NCI-H2171 treated with DMSO at 0.1 percent for 48 hours (cell line): ENCODE measurements around the gene MMP24OS.
A peak's percentile ranks its signal among the peaks of the same experiment; 100 is the strongest.
"Not testable (repeated sequence)": the region's sequence is repeated elsewhere in the genome, so short reads cannot be mapped to it uniquely, and the experiment has no call there.

Experiments used
- DNase-seq: peaks from one replicate; lab custom pipeline; 2025; lab: John Stamatoyannopoulos, UW

The MMP24OS gene

GRCh38 chr20:35277531-35278395, at the start of gene MMP24OS:
TSS of gene MMP24OS (minus strand) at chr20:35278122. CDS start at chr20:35277929, 193 bp downstream.
- DNase-seq, result peak; percentile 81

- no peak for DNase-seq
Measured at GRCh38 chr20:35327074-35327976, 49.4 kb upstream of the MMP24OS start.

DNA sequence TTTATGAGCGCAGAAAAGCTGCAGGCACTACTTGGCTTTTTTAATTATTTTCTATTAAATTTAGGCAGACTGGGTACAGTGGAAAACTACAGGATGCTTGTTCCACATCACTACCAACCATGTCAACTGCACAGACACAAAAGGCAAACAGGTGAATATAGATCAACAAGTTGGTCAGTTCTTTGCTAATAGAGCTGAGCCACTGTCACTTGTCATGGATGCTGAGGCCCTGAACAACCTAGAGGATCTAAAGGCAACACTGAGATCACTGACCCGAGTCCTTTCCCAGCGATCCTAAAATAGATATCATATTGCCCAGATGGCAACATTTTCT, 48.8 kb upstream of the MMP24OS start:
- DNase-seq, result no peak

DNA sequence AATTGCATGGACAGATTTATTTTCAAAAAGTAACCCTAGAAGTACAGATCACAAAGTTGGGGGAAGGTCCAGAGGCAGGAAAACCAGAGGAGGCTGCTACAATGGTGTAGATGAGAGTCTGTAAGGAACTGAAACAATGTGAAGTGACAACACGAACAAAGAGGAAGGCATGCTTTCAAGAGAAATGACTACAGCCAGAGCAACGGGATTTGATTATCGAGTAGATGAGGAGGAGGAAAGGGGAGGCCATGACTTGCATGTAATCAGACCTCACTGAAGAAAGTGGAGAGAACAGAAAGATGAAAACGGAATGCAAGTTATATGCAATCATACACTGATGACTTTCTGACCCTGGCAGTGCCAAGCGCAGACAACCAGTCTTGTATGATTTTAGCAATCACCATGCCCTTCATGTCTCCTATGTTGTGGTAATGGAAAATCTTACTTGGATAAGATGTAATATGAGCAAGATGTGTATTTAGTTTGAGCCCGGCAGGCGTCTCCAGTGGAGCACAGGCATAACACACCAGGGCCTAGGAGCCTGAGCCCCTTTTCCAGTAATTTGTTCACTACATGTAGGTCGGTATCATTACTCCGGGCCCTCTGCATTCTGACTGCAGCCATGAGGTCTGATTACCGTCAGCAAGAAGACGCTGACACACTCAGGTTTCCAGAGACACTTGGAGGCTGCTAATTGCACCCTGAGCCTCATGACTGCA, 48.3 kb upstream of the MMP24OS start:
- no peak for DNase-seq

GRCh38 chr20:35325401-35325800, 47.5 kb upstream of the MMP24OS start:
- no peak for DNase-seq

DNA sequence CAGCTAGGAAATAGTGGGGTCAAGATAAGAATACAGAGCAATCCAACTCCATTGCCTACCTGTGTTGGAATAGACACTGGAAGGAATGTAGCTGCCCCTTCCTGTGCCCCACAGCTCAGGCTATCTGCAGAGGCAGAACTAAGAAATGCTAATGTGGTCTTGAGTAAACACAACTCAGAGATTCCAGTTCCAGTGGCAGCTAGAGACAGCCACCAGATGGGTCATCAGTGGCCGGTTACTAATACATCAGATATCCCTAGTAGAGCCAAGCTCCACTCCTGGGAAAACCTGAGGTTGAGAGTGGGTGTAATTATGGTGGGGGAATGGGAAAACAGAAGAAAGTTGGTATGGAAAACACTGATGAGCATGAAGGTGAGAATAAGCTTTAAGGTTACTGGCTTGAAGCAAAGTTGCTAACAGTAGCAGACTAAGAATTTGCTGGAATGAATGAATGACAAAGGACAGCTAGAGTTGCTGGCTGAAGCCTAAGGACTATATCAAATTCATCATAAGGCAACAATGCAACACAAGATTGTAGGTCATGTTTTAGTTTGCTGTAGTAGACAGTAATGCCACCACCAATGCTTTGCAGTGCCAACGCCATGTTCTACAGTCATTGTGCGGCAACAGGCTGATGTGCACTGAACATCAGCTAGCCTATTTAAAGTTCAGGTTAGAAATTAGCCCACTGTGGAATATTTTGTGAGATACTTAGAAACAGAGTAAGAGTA, 42.6 kb upstream of the MMP24OS start:
- no peak for DNase-seq

DNA sequence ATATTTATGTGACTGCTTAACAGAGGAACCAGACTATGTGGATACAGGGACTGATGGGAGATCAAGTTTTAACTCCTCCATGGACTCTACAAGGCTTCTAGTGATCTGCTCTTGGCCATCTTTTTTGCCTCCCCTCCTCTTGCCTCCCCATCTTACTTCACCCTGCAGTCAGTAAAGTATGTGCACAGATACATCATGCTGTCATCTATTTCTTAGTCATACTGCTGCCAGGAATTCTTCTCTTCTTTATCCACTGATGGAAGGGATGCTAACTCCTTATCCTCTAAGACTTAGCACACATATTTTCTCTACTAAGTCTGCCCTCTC, 41.9 kb upstream of the MMP24OS start:
- DNase-seq, result no peak

DNA sequence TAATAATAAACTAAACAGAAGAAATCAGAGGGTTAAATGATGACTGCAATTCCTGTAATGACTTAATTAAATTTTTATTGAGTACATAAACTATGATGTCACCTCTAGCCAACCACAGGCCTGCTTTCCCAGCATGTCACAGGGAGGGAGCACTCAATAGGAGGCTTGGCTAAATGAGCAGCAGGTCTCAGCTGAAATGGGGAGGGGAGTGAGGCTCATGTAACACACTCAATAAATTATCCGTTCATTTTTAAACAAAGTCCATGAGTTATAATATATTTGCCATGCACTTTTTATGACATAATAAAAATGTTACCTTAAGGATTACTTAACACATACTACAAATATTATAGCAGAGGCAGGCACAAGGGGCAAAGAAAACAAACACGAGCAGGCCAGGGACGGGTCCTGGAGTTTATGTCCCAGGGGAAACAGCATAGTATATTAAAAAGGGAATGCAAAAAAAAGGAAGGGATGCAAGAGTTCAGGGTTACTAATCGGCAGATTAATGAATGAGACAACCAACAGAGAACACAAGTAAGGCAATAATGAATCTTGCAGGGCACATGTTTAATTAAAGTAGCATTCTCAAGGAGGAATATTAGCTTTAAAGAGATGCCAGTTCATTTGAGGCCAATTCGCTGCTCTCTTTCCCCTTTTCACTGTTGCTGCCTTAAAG, 41.4 kb upstream of the MMP24OS start:
- peak; percentile 46 for DNase-seq

DNA sequence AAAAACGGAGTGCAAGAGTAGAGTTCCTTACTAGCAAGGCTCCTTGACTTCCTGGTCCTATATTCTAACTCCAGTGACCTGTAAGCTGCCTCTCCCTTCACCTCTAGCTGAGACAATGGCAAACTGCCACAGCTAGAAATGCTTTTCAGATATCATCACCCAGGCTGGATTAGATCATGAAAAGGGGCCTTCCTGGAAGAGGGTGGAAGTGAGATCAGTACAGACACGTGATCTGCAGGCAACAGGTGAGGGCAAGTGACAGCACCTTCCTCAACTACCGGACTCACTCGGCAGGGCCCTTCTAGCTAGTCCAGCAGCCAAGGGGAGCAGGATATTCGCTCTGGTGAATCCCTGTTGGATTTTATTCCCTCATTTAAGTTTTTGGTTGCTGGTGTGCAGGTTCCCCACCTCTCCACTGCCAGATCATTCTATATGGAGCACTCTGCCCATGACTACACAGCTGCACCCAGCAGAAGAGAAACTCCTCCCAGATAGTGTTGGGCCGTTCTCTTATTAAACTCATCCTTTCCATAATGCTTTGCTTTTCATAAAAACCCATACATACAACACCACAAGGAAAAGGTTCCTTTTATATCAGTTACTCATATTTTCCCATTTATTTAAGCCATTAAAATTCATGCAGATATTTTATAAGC, 40.7 kb upstream of the MMP24OS start:
- no peak for DNase-seq

DNA sequence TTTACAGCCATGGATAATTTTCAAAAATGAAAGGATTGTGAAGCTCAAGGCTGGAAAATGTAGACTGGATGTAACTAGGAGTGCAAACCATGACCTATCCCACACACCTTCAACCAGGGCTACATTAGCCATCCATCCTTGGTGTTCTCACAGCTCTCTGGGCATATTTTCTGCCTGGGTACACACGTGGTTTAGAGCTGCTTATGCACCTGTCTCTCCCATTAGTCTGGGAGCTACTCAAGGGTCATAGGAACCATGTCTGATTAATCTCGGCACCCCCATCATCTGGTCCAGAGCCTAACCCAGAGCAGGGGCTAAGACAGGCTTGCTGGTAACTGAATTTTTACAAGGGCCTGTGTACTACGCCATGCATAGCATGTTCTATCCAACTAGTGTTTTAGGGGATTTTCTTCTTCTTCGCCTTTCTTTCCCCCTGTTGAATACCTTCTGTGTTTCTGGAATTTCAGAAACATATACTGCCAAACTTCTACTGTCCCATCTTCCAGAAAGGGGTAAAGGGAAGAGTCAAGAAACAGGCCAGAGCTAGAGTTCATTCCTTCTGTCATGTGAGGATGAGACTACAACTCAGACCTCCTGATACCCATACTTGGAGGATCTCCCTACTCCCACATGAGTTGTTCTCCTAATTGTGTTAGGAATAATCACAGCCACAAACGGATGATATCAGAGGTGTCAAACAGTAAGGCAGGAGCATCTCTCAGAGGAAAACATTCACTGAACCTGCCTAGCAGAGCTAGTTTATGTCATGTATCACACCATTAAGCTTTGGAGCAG, 39.7 kb upstream of the MMP24OS start:
- DNase-seq, result peak; percentile 60

DNA sequence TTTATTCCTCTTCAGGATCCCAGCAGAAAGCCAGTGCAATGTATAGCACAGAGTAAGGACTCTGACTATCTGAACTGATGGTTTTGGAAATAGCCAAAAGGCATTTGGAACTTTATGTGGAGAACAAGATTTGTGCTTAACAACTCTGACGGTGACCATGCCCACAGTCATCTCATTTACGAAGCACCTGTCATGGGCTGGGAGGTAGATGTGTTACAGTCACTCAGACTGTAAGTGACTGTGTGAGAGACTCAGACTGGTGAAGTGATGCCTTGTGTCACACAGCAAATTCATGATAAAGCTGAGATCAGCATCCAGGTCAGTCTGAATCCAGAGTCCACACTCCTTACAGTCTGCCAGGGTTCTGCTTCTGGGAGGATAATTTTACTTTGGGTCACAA, 38.2 kb upstream of the MMP24OS start:
- no peak for DNase-seq

DNA sequence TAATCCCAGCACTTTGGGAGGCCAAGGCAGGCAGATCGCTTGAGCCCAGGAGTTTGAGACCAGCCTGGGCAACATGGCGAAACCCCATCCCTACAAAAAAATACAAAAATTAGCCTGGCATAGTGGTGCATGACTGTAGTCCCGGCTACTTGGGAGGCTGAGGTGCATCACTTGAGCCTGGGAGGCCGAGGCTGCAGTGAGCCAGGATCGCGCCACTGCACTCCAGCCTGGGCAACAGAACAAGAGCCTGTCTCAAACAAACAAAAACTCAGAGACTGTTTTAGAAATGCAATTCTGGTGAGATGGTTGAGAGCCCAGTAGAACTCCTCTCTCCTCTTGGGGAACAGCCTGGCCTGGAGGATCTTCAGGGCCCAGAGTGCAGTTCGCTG, 37.7 kb upstream of the MMP24OS start:
- not testable (repeated sequence) for DNase-seq

GRCh38 chr20:35314816-35315631, 37.1 kb upstream of the MMP24OS start:
- peak; percentile 23 for DNase-seq

DNA sequence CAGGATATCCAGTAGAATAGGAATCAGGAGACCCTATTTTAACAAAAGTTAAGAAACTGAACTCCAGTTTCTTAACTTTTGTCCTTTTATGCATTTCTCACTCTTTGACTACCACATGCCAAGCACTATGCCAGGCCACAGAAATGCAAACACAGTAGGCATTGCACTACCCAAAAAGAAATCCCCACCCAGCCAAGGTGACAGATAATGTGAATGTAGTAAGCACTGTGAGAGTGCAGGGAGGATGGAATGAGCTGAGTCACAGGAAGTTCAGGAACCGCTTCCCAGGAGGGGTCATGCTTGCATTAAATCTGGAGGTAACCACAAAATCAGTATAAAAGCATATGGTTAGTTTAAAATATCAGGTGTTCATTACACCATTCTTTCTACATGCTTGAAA, 34.4 kb upstream of the MMP24OS start:
- DNase-seq, result no peak

DNA sequence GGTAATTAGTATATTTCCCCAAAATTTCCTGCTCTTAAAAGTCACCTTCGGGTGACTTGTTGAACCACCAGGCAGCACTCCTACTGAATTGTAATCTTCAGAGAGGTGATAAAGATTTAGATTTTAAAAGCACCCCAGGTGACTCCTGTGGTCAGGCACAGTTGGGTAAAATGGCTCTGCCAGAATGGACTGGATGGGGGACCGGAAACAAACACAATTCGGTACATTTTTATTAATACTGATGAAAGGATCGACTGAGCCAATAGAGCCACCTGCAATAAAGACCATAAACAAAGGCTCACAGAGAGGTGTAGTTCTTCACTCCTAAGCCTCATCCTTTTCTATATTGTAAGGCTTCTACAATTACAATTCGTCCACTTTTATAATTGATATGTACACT, 33.9 kb upstream of the MMP24OS start:
- no peak for DNase-seq

- DNase-seq, result no peak
Measured at GRCh38 chr20:35311409-35311808, 33.5 kb upstream of the MMP24OS start.

GRCh38 chr20:35307666-35308653, 30.0 kb upstream of the MMP24OS start:
- peak; percentile 97 for DNase-seq
